NCI-H526 (cell line): ENCODE results near the gene MYO10.
A peak's percentile ranks its signal among the peaks of the same experiment; 100 is the strongest.
"Not testable (repeated sequence)": the region's sequence is repeated elsewhere in the genome, so short reads cannot be mapped to it uniquely, and the experiment has no call there.

ENCODE experiments used
- DNase-seq, 2 experiments: peaks; one replicate each; lab custom pipeline; 2025; lab: John Stamatoyannopoulos, UW

The MYO10 gene

GRCh38 chr5:16886793-16887345 lies 49.2 kb downstream of the MYO10 start:
- no peak for DNase-seq

DNA sequence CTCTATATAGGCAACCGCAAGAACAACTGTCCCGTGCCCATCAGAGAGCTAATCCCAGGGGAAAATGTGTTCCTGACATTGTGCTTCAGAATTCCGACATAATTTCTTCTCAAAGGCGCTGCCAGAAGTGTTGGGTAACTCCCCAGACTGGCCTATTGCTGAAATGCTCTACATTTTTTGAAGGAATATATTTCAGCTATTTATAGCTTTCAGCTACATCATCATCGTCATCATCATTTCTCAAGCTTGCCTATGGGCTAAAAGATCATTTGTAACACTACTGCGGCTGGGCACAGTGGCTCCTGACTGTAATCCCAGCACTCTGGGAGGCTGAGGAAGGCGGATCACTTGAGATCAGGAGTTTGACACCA lies 49.7 kb downstream of the MYO10 start:
- no peak for DNase-seq

- no peak for DNase-seq
Measured at GRCh38 chr5:16885635-16886365, 50.3 kb downstream of the MYO10 start.

- DNase-seq, result peak; percentile 10 to 44
Measured at GRCh38 chr5:16884595-16884994, 51.5 kb downstream of the MYO10 start.

DNA sequence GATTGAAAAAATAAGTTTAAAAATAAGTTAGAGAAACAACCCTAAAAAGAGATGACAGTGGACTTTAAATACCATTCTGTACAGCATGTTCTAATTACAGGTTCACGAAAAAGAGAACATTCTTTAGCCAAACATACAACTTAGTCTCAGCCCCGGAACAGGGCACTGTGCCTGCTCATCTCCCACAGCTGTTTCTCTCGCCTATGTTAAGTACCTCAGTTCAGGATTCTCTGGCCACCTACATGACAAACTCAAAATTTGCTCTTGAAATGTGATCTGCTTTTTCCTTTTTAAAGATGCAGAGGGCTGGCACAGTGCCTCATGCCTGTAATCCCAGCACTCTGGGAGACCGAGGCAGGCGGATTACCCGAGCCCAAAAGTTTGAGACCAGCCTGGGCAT lies 52.3 kb downstream of the MYO10 start:
- DNase-seq, result peak in 1 of 2 experiments; percentile 42

GRCh38 chr5:16883176-16883575 lies 52.9 kb downstream of the MYO10 start:
- no peak for DNase-seq

GRCh38 chr5:16881251-16881650 lies 54.8 kb downstream of the MYO10 start:
- DNase-seq, result peak; percentile 94 to 95

DNA sequence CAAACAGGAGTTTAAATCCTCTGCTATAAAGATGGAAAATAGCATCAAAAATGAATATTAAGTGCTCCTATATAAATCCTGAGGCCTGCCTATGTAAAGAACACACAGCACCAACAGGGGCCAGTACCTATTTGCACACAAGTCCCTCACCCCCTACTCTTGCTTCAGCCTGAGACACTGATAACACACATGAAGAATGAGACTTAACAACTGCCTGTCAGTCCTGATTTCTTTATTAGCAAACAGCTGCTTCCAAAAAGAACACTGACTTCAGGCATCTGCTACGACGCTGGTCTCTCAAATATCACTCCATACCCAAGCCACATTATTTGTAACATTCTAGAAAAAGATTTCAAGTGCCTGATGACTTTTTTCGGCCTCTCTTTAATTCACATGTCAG lies 55.5 kb downstream of the MYO10 start:
- peak; percentile 77 to 80 for DNase-seq

DNA sequence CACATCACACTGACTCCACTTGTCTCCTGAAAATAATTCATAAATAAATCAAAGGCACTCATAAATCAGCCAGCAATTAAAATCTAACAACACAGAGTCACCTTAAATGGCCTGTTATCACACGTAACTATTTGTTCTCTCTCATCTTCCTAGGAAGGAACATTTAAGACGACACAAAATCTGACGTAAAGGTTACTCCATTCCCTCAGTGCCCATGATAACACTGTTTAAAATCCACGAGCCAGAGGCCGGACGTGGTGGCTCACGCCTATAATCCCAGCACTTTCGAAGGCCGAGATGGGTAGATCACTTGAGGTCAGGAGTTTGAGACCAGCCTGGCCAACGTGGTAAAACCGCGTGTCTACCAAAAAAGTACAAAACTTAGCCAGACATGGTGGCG lies 56.4 kb downstream of the MYO10 start:
- no peak for DNase-seq

GRCh38 chr5:16879191-16879590 lies 56.9 kb downstream of the MYO10 start:
- no peak for DNase-seq

DNA sequence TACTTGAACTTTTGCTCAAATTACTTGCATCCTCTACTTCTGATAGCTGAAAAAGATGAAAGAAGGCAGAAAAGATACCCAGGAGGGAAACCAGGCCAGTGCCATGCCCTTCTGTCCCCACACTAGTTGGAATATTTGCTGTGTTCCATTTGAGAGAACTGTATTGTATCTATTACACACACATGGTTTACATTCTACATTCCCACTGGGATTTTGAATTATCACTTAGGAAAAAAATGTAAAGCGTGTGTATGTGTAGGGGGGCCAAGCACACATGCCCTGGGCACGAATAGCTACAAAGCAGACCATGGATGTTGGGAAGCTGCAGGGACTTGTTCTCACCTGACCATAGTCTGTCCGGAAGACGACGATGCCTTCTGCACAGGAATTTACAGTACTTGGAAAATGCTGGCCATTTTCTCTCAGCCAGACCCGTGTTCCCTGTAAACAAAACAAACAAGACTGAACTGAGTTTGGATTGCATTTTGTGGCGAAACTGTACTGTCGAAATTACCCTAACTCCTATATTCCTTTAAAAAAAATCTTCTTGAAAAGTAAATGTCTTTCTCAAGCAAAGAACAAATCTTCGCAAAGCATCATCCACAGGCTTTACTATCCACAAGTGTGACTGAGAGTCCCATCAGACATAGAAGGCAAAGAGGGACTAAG lies 58.7 kb downstream of the MYO10 start:
- no peak for DNase-seq

DNA sequence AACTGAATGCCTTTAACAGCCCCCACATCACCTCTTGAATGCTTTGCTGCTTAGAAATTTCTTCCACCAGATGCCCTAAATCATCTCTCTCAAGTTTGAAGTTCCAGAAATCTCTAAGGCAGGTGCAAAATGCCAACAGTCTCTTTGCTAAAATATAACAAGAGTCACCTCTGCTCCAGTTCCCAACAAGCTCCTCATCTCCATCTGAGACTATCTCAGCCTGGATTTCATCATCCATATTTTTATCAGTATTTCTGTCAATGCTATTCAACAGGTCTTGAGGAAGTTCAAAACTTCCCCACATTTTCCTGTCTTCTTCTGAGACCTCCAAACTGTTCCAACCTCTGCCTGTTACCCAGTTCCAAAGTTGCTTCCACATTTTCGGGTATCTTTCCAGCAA lies 61.7 kb downstream of the MYO10 start:
- not testable (repeated sequence) for DNase-seq

DNA sequence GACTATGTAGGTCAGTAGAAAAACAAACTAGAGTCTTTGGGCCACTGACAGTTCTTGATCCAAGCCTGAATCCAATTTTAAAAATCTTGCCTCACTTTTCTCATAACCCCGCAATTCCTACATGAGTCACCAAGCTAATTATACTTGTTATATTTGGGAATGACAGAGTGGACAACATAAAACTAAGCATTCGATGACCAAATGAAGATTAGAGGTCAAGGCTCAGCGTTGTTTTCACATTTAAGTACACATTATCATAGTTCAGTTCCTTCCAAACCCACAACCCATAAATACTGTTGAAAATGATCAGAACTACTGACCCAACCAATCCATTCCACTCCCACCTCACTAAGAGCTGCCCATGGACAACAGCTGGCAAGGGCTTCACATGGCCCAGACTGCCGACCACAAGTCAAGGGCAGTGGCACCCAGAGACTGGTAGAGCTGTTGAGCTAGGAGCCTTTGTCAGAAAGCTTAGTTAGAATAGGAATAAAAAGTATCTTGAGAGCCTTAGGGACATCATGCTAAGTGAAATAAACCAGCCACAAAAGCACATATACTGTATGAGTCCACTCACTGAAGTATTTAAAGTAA lies 64.2 kb downstream of the MYO10 start:
- no peak for DNase-seq

- DNase-seq, result no peak
Measured at GRCh38 chr5:16870878-16871277, 65.2 kb downstream of the MYO10 start.

DNA sequence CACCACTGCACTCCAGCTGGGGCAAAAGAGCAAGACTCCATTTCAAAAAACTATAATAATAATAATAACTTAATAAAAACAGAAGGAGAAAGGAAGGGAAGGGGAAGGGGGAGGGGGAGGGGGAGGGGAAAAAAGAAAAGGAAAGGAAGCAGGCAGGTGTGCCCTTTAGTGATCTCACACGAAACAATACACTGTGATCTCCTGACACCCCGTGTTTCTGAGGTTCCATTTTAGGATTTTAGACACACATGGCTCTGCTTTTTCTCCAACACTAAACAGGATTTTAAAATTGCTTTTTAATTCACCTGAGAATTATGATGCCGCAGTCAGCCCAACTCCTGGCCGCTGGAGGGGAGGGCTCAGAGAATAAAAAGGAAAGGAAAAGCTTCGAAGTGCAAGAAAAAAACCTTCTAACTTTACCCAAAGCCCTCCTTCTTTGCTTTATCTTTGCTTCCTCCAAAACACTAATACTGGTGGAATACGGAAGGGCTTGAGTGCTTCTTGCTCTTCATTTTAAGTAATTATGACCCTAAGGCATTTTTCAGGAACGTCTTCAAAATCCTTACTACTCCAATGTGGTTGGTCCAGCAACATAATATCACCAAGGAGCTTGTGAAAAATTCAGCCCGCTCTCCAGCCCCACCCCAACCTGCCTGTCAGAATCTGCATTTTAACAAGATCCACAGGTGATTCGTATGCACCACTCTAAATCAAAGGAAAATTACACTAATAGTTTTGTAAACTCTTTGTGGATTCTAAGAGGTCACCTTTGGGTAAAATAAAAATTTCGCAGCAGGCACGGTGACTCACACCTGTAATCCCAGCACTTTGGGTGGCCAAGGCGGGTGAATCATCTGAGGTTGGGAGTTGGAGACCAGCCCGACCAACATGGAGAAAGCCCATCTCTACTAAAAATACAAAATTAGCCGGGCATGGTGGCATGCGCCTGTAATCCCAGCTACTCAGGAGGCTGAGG lies 66.0 kb downstream of the MYO10 start:
- no peak for DNase-seq

DNA sequence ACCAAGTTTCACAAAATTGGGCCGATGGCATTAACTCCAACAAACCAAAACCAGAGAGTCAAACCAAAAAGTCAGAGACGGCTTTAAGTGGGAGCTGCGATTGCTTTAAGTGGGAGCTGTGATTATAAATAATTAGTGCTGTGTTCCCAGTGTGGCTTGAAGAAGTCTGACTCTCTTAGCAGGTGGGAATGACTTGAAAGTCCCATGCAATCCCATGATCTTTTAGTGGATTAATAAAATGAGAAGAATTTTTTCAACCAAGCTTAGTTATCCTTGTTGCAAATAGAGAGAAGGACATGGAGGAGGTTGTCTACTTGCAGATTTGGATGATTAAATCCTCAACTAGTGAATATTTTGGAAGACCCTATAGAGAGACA lies 68.5 kb downstream of the MYO10 start:
- DNase-seq, result no peak

DNA sequence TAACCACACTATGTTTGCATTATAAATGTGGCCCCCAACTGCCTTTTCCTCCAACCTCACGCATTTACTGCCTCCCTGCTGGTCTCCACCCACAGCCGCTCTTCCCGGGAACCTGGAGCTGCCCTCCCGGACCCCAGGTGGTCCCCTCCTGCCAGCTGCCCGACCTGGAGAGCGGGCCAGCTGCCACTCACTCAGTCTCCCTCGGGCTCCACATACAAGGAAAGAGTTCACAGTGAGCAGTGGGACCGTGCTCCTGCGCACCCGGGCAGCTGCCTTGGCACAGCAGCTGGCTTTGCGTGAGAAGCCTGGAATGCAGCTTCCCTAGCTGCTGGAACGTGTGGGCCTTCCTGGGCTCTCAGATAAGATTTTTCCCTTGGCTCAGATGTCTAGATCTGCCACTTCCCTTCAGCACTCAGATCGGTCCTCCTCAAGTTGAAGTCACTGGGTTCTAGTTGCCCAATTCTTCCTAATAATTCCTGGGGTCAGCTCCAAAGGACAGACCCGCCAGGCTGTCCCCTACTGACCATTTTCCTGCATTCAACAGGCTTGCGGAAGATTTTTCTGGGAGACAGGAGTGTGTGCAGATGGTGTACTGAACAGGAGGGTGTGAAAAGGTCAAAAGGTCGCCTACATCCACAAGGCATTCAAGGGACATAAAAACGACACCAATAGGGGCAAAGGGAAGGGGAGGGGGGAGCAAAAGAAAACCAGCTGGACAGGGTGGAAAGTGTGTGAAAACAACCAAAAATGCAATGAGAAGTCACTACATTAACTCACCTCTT lies 69.1 kb downstream of the MYO10 start:
- peak; percentile 72 to 83 for DNase-seq

- DNase-seq, result peak; percentile 62 to 71
Measured at GRCh38 chr5:16866273-16866672, 69.8 kb downstream of the MYO10 start.

DNA sequence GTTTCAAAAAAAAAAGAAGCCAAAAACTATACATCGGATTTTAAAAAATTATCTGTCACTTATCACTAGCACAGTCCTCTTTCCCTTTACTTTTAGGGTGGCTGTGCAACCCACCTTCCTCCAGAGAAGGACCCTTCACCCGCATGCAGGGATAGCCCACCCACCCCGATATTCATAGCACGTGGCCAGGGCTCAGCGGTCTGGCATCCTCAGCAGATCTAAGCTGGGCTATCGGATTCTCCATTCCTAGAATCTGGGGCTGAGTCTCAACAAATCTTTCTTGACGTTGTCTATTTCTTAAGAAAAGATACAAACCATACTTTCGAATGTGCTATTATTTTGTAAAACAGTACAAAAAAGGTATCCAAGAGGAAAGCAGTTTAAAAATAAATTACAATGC lies 70.9 kb downstream of the MYO10 start:
- no peak for DNase-seq

DNA sequence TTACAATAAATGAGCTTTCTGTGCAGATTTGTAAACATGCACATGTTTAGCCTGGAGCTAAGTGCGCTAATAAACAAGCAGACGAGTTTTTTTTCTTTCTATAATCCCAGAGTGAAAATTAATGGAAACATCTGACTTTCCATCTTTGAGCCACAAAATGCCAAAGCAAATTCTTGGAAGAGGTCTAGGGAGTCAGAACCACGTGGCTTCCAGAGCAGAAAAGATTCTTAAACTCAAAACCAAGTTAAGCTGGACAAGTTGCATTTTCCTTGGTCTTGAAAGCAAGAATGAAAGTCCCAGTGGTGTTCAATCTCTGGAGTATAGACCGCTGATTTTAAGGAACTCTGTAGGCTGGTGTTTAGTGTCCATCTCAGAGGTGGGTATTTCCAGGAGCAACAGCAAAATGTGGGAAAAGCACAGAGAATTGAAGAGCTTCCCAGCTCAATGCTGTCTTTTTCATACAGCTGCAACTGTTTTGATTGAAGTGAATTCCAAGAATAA lies 71.4 kb downstream of the MYO10 start:
- no peak for DNase-seq

- no peak for DNase-seq
Measured at GRCh38 chr5:16863469-16863946, 72.6 kb downstream of the MYO10 start.
